C4-2B (cell line): ENCODE results near the gene GRIK4.
"Not testable (repeated sequence)": the region's sequence is repeated elsewhere in the genome, so short reads cannot be mapped to it uniquely, and the experiment has no call there.

Experiments
- H3K27ac ChIP-seq: fragments of 450-650 bp; 2 replicates; pipeline ENCODE4 v1.5.1; 2017
- CTCF ChIP-seq: fragments of 450-650 bp; conservative IDR thresholded peaks from 2 replicates; pipeline ENCODE4 v1.5.1; 2017; ENCODE audit warnings: mild to moderate bottlenecking
- ZFX ChIP-seq: fragments of 450-650 bp; IDR thresholded peaks from 2 replicates; pipeline ENCODE4 v1.6.1; 2017

The GRIK4 gene

GRCh38 chr11:120996973-120997372 is 485.4 kb downstream of the GRIK4 start:
- H3K27ac ChIP-seq = no peak overlapping the region
- TF ChIP-seq CTCF (no peak), ZFX (no peak)

DNA sequence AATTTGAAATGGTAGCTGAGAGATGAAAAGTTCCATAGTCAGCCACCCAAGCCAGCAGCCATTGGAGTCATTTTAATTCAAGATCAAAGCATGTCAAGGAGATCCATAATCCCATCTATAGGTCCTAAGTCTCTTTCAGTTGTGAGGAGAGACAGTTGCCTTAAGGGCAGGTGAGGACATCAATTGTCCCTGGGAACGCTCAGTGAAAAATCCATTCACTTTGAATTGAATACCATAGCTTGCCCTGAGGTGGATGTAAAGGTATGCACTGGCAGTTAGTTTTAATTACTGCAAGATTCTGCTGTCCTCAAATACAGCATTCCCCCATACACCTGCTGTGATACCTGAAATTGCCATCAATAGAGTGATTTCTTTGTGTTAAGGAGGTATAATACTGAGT is 487.0 kb downstream of the GRIK4 start:
- no peak for TF ChIP-seq ZFX
- no peak for TF ChIP-seq CTCF
- no peak overlapping the region for H3K27ac ChIP-seq

GRCh38 chr11:121004206-121004840 is 492.8 kb downstream of the GRIK4 start:
- TF ChIP-seq CTCF = no peak
- TF ChIP-seq ZFX = no peak

DNA sequence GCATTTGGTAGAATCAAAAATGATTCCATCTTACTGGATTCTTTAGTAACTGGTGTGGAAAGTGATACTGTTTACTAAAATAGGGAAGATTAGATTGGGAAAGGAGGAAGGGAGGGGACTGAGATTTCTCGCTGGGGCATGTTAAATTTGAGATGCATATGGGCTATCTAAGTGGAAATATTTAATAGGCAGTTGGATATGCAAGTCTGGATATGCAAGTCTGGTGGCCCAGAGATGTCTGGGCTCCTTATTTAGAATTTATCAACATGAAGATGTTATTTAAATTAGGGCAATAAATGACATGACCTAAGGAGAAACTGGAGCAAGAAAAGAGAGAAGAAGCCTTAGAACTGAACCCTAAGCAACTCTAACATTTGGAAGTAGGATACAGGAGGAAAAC is 495.4 kb downstream of the GRIK4 start:
- H3K27ac ChIP-seq = no peak overlapping the region
- TF ChIP-seq CTCF (no peak), ZFX (no peak)

More at GRCh38 chr11:121004206-121004840, 492.8 kb downstream of the GRIK4 start:
- H3K27ac ChIP-seq = no peak overlapping the region

DNA sequence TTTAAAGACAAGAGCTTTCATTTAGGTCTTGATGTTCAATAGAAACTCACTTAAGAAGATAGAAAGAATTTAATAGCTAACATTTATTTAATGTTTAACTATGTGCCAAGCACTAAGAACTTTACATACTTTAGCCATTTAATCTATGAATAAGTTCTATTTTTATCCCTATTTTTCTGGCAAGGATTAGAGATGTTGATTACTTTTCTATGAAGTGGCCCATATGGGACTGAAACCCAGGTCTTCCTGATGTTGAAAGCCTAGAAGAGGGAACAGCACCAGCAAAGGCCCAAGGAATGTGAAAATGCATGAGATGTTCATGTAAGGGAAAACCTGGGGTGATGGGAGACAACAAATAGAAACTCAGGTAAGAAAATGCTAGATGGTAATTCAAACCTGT is 497.0 kb downstream of the GRIK4 start:
- H3K27ac ChIP-seq = no peak overlapping the region
- TF ChIP-seq CTCF = no peak
- TF ChIP-seq ZFX = no peak

DNA sequence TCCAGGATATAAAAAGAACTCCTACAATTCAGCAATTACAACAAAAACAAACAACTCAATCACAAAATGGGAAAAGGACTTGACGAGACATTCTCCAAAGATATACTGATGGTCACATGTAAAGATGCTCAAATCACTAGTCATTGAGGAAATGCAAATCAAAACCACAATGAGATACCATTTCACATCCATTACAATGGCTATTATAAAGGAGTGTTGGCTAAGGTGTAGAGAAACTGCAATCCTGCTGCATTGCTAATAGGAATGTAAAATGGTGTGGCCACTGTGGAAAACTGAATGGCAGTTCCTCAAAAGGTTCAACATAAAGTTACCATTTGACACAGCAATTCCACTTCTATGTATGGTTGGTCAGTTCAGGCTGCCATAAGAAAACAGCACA is 500.5 kb downstream of the GRIK4 start:
- no peak overlapping the region for H3K27ac ChIP-seq
- no peak for TF ChIP-seq CTCF
- no peak for TF ChIP-seq ZFX

DNA sequence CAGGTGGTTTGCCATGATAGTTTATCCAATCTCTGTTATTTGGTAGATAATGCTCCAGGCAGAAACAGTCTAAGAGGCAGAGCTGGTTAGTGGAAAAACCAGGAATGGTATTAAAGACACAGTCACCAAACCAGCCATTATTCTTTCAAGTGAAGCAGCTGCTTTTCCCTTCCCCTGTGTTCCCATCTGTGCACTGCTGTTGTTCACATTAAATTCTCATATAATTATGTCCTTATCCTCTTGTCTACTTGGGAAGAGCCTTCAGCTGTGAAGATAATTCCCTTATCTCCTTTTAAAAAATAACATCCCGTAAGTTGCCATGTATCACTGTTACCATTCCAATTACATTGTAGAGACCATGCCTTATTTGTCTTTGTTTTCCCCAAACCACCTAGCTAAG is 507.2 kb downstream of the GRIK4 start:
- no peak overlapping the region for H3K27ac ChIP-seq
- TF ChIP-seq CTCF = no peak
- TF ChIP-seq ZFX = no peak

DNA sequence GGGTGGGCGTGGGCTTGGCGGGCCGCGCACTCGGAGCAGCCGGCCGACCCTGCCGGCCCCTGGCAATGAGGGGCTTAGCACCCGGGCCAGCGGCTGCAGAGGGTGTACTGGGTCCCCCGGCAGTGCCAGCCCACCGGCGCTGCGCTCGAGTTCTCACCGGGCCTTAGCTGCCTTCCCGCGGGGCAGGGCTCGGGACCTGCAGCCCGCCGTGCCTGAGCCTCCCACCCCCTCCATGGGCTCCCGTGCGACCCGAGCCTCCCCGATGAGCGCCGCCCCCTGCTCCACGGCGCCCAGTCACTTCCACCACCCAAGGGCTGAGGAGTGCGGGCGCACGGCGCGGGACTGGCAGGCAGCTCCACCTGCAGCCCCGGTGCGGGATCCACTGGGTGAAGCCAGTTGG is 510.2 kb downstream of the GRIK4 start:
- not testable (repeated sequence) for H3K27ac ChIP-seq
